SK-N-SH treated with all-trans-retinoic acid at 6 μM for 48 hours (cell line): ENCODE measurements around the gene NUP35.

ENCODE experiments used
- ATAC-seq: fragments of 200-7000 bp; cut with Tn5 transposase; 3 replicates; pipeline ENCODE4 v1.9.1; 2020; ENCODE audit warnings: mild to moderate bottlenecking, moderate library complexity
- ARNTL ChIP-seq: fragments of 450-650 bp; formaldehyde crosslinking; IDR thresholded peaks from 2 replicates; pipeline ENCODE4 v1.5.0; 2020; ENCODE audit warnings: low read depth, mild to moderate bottlenecking, moderate library complexity, borderline replicate concordance
- BACH2 ChIP-seq: fragments of 250-450 bp; sonication (Bioruptor Pico); IDR thresholded peaks from 2 replicates; pipeline ENCODE4 v1.9.0; 2021; ENCODE audit warnings: mild to moderate bottlenecking, borderline replicate concordance
- CSDC2 ChIP-seq: fragments of 250-450 bp; sonication (Bioruptor Pico); IDR thresholded peaks from 2 replicates; pipeline ENCODE4 v1.5.0; 2020; ENCODE audit warnings: mild to moderate bottlenecking, moderate library complexity
- GLIS3 ChIP-seq: fragments of 250-450 bp; sonication (Bioruptor Pico); IDR thresholded peaks from 2 replicates; pipeline ENCODE4 v1.5.0; 2020; ENCODE audit warnings: mild to moderate bottlenecking, moderate library complexity
- ISL1 ChIP-seq: fragments of 250-450 bp; sonication (Bioruptor Pico); IDR thresholded peaks from 2 replicates; pipeline ENCODE4 v2.1.2; 2022; ENCODE audit warnings: mild to moderate bottlenecking, moderate library complexity
- OSR1 ChIP-seq: fragments of 250-450 bp; sonication (Bioruptor Pico); IDR thresholded peaks from 2 replicates; pipeline ENCODE4 v1.8.0; 2022; ENCODE audit warnings: moderate library complexity, mild to moderate bottlenecking, inconsistent platforms
- PPARA ChIP-seq: fragments of 250-450 bp; sonication (Bioruptor Pico); IDR thresholded peaks from 2 replicates; pipeline ENCODE4 v1.5.0; 2020; ENCODE audit warnings: mild to moderate bottlenecking, borderline replicate concordance
- RARB ChIP-seq: fragments of 250-450 bp; sonication (Bioruptor Pico); IDR thresholded peaks from 2 replicates; pipeline ENCODE4 v1.8.0; 2021; ENCODE audit warnings: mild to moderate bottlenecking, moderate library complexity
- SNAI2 ChIP-seq: fragments of 250-450 bp; sonication (Bioruptor Pico); IDR thresholded peaks from 2 replicates; pipeline ENCODE4 v1.5.0; 2020; ENCODE audit warnings: mild to moderate bottlenecking, moderate library complexity
- TCF4 ChIP-seq: fragments of 250-450 bp; sonication (Bioruptor Pico); IDR thresholded peaks from 2 replicates; pipeline ENCODE4 v1.8.0; 2021; ENCODE audit warnings: mild to moderate bottlenecking, moderate library complexity, borderline replicate concordance
- TOX ChIP-seq: fragments of 250-450 bp; sonication (Bioruptor Pico); IDR thresholded peaks from 2 replicates; pipeline ENCODE4 v1.8.0; 2021; ENCODE audit warnings: mild to moderate bottlenecking, moderate library complexity, borderline replicate concordance
- ZC3H10 ChIP-seq: fragments of 250-450 bp; sonication (Bioruptor Pico); IDR thresholded peaks from 2 replicates; pipeline ENCODE4 v1.5.1; 2021; ENCODE audit warnings: mild to moderate bottlenecking, moderate library complexity
- ZFP3 ChIP-seq: fragments of 250-450 bp; sonication (Bioruptor Pico); IDR thresholded peaks from 2 replicates; pipeline ENCODE4 v1.5.0; 2020; ENCODE audit warnings: mild to moderate bottlenecking, moderate library complexity
- ZFP30 ChIP-seq: fragments of 450-650 bp; formaldehyde crosslinking; IDR thresholded peaks from 2 replicates; pipeline ENCODE4 v1.5.0; 2022; ENCODE audit warnings: mild to moderate bottlenecking, moderate library complexity
- ZNF565 ChIP-seq: fragments of 450-650 bp; formaldehyde crosslinking; conservative IDR thresholded peaks from 2 replicates; pipeline ENCODE4 v1.5.0; 2020; ENCODE audit warnings: low read depth, mild to moderate bottlenecking, moderate library complexity
- ZNF70 ChIP-seq: fragments of 450-650 bp; formaldehyde crosslinking; IDR thresholded peaks from 2 replicates; pipeline ENCODE4 v1.5.0; 2020; ENCODE audit warnings: mild to moderate bottlenecking, moderate library complexity
- ZNF8 ChIP-seq: fragments of 450-650 bp; formaldehyde crosslinking; IDR thresholded peaks from 2 replicates; pipeline ENCODE4 v1.5.0; 2020; ENCODE audit warnings: mild to moderate bottlenecking, moderate library complexity
- TF ChIP-seq, protein P1 (sequence below): fragments of 250-450 bp; sonication (Bioruptor Pico); IDR thresholded peaks from 2 replicates; pipeline ENCODE4 v1.5.1; 2020; ENCODE audit warnings: low read depth, mild to moderate bottlenecking, moderate library complexity
- TF ChIP-seq, protein P2 (sequence below): fragments of 250-450 bp; sonication (Bioruptor Pico); IDR thresholded peaks from 2 replicates; pipeline ENCODE4 v1.5.1; 2021; ENCODE audit warnings: mild to moderate bottlenecking, moderate library complexity
- TF ChIP-seq, protein P3 (sequence below): fragments of 250-450 bp; sonication (Bioruptor Pico); IDR thresholded peaks from 2 replicates; pipeline ENCODE4 v1.8.0; 2020; ENCODE audit warnings: mild to moderate bottlenecking, moderate library complexity, borderline replicate concordance
- TF ChIP-seq, protein P4 (sequence below): fragments of 250-450 bp; sonication (Bioruptor Pico); IDR thresholded peaks from 2 replicates; pipeline ENCODE4 v1.5.0; 2020; ENCODE audit warnings: mild to moderate bottlenecking, moderate library complexity

The NUP35 gene

DNA sequence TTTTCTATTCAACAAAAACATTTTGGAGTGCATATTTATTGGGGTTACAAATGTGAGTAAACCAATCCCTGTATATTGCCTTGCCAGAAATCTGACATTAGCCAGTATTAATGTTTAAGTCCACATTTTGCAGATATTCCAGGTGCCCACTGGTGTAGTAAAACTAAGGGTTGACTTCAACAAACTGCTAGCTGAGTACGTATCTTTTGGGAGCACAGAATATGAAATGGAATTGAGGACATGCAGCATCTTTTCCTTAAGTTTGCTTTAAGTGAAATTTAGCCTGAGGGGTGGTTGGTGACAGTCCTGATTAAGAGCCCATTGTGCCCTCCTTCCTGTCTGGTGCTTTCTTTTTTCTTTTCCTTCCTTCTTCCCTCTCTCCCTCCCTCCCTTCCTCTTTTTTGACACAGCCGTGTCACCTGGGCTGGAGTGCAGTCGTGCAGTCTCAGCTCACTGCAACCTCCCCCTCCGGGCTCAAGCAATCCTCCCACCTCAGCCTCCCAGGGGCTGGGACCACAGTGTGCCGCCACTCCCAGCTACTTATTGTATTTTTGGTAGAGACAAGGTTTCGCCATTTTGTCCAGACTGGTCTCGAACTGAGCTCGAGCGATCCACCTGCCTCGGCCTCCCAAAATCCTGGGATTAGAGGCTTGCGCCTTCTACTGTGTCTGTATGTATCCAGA, 1.6 kb downstream of the NUP35 start:
- ATAC-seq, result no peak
- TF ChIP-seq TOX (CRISPR knock-in tag), result no peak
- no peak for TF ChIP-seq ZNF565
- TF ChIP-seq TCF4, result no peak
- no peak for TF ChIP-seq OSR1 (CRISPR knock-in tag)
- TF ChIP-seq GLIS3, result no peak

DNA sequence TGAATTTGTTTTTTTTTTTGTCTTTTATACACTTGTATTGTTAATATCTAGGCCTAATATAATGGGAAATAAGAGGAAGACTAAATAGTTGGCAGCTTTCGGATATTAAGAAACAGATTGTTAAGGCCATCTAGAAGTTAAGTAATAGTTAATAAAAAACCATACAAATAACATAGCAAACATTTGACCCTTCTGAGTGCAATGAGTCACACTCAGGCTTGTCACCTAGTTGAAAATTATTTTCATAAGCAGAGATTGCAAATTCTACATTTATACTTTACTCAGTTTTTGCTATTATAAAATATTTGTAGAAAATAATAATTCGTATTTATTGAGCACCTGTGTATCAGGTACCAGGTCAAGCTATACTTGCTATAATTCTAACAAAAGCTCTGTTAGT, 2.4 kb downstream of the NUP35 start:
- no peak for ATAC-seq

DNA sequence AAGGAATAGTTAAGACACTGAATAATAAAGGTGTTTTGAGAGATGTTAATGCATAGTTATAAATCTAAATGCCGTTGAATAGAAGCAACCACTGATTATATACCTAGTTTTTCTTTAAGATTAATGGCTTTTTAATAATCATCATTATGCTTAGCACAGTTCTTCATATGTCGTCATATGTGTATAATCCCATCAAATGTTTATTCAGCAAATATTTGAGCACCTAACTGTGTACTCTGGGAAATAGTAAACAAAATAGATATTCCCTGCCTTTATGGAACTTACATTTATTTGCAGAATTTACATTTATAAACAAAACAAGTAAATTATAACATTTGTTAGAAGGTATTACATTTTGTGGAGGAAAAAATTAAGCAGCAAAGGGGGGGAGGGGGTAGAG, 9.8 kb downstream of the NUP35 start:
- no peak for ATAC-seq
- no peak for TF ChIP-seq CSDC2
- TF ChIP-seq TCF4, result no peak
- TF ChIP-seq GLIS3, result no peak
- TF ChIP-seq ZNF8 (CRISPR knock-in tag), result no peak
- TF ChIP-seq ZFP3 (CRISPR knock-in tag), result no peak
- no peak for TF ChIP-seq SNAI2 (CRISPR knock-in tag)
- TF ChIP-seq RARB (CRISPR knock-in tag), result no peak
- TF ChIP-seq, protein P1, sequence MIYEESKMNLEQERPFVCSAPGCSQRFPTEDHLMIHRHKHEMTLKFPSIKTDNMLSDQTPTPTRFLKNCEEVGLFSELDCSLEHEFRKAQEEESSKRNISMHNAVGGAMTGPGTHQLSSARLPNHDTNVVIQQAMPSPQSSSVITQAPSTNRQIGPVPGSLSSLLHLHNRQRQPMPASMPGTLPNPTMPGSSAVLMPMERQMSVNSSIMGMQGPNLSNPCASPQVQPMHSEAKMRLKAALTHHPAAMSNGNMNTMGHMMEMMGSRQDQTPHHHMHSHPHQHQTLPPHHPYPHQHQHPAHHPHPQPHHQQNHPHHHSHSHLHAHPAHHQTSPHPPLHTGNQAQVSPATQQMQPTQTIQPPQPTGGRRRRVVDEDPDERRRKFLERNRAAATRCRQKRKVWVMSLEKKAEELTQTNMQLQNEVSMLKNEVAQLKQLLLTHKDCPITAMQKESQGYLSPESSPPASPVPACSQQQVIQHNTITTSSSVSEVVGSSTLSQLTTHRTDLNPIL, result no peak
- no peak for TF ChIP-seq ARNTL (CRISPR knock-in tag)
- TF ChIP-seq ZNF70, result no peak
- no peak for TF ChIP-seq OSR1 (CRISPR knock-in tag)
- TF ChIP-seq PPARA (CRISPR knock-in tag), result no peak
- TF ChIP-seq ZNF565, result no peak
- TF ChIP-seq ZFP30 (CRISPR knock-in tag), result no peak
- TF ChIP-seq, protein P2, sequence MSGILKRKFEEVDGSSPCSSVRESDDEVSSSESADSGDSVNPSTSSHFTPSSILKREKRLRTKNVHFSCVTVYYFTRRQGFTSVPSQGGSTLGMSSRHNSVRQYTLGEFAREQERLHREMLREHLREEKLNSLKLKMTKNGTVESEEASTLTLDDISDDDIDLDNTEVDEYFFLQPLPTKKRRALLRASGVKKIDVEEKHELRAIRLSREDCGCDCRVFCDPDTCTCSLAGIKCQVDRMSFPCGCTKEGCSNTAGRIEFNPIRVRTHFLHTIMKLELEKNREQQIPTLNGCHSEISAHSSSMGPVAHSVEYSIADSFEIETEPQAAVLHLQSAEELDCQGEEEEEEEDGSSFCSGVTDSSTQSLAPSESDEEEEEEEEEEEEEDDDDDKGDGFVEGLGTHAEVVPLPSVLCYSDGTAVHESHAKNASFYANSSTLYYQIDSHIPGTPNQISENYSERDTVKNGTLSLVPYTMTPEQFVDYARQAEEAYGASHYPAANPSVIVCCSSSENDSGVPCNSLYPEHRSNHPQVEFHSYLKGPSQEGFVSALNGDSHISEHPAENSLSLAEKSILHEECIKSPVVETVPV (CRISPR knock-in tag), result no peak
- TF ChIP-seq ZC3H10, result no peak
- TF ChIP-seq ISL1 (CRISPR knock-in tag), result no peak
- TF ChIP-seq, protein P3, sequence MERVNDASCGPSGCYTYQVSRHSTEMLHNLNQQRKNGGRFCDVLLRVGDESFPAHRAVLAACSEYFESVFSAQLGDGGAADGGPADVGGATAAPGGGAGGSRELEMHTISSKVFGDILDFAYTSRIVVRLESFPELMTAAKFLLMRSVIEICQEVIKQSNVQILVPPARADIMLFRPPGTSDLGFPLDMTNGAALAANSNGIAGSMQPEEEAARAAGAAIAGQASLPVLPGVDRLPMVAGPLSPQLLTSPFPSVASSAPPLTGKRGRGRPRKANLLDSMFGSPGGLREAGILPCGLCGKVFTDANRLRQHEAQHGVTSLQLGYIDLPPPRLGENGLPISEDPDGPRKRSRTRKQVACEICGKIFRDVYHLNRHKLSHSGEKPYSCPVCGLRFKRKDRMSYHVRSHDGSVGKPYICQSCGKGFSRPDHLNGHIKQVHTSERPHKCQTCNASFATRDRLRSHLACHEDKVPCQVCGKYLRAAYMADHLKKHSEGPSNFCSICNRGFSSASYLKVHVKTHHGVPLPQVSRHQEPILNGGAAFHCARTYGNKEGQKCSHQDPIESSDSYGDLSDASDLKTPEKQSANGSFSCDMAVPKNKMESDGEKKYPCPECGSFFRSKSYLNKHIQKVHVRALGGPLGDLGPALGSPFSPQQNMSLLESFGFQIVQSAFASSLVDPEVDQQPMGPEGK (CRISPR knock-in tag), result no peak

More for the DNA sequence above, 2.4 kb downstream of the NUP35 start:
- TF ChIP-seq CSDC2, result no peak
- TF ChIP-seq, protein P4, sequence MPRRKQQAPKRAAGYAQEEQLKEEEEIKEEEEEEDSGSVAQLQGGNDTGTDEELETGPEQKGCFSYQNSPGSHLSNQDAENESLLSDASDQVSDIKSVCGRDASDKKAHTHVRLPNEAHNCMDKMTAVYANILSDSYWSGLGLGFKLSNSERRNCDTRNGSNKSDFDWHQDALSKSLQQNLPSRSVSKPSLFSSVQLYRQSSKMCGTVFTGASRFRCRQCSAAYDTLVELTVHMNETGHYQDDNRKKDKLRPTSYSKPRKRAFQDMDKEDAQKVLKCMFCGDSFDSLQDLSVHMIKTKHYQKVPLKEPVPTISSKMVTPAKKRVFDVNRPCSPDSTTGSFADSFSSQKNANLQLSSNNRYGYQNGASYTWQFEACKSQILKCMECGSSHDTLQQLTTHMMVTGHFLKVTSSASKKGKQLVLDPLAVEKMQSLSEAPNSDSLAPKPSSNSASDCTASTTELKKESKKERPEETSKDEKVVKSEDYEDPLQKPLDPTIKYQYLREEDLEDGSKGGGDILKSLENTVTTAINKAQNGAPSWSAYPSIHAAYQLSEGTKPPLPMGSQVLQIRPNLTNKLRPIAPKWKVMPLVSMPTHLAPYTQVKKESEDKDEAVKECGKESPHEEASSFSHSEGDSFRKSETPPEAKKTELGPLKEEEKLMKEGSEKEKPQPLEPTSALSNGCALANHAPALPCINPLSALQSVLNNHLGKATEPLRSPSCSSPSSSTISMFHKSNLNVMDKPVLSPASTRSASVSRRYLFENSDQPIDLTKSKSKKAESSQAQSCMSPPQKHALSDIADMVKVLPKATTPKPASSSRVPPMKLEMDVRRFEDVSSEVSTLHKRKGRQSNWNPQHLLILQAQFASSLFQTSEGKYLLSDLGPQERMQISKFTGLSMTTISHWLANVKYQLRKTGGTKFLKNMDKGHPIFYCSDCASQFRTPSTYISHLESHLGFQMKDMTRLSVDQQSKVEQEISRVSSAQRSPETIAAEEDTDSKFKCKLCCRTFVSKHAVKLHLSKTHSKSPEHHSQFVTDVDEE (CRISPR knock-in tag), result no peak
- TF ChIP-seq GLIS3, result no peak
- TF ChIP-seq, protein P2 (CRISPR knock-in tag), result no peak
- no peak for TF ChIP-seq PPARA (CRISPR knock-in tag)
- no peak for TF ChIP-seq ZNF70
- TF ChIP-seq ZC3H10, result no peak
- no peak for TF ChIP-seq BACH2 (CRISPR knock-in tag)
- TF ChIP-seq, protein P1, result no peak
- TF ChIP-seq TOX (CRISPR knock-in tag), result no peak
- TF ChIP-seq, all 23 proteins: peak for 0
